Ishikawa (cell line): ENCODE results near the gene KRT83.
A peak's percentile ranks its signal among the peaks of the same experiment; 100 is the strongest.

Experiments
- CEBPB ChIP-seq: IDR thresholded peaks from 2 replicates; pipeline ENCODE4 v1.6.1; 2012
- CREB1 ChIP-seq: IDR thresholded peaks from 2 replicates; pipeline ENCODE4 v1.6.1; 2012; ENCODE audit warnings: low read depth
- EGR1 ChIP-seq: IDR thresholded peaks from 2 replicates; pipeline ENCODE4 v1.6.1; 2012
- EP300 ChIP-seq: IDR thresholded peaks from 2 replicates; pipeline ENCODE4 v1.6.1; 2012; ENCODE audit warnings: borderline replicate concordance
- FOXM1 ChIP-seq: IDR thresholded peaks from 2 replicates; pipeline ENCODE4 v1.6.1; 2012; ENCODE audit warnings: low read depth, borderline replicate concordance
- MAX ChIP-seq: IDR thresholded peaks from 2 replicates; pipeline ENCODE4 v1.6.1; 2012
- NFIC ChIP-seq: IDR thresholded peaks from 2 replicates; pipeline ENCODE4 v1.6.1; 2012
- RAD21 ChIP-seq: IDR thresholded peaks from 2 replicates; pipeline ENCODE4 v1.6.1; 2012; ENCODE audit warnings: low read depth
- TAF1 ChIP-seq: IDR thresholded peaks from 2 replicates; pipeline ENCODE4 v1.6.1; 2012; ENCODE audit warnings: low read depth, mild to moderate bottlenecking
- TCF12 ChIP-seq: IDR thresholded peaks from 2 replicates; pipeline ENCODE4 v1.6.1; 2012; ENCODE audit warnings: low read depth
- TEAD4 ChIP-seq: IDR thresholded peaks from 2 replicates; pipeline ENCODE4 v1.6.1; 2012
- YY1 ChIP-seq: IDR thresholded peaks from 2 replicates; pipeline ENCODE4 v1.6.1; 2012; ENCODE audit warnings: low read depth
- ZBTB7A ChIP-seq: IDR thresholded peaks from 2 replicates; pipeline ENCODE4 v1.6.1; 2012; ENCODE audit warnings: low read depth
- TF ChIP-seq, protein P1 (sequence below): IDR thresholded peaks from 2 replicates; pipeline ENCODE4 v1.6.1; 2012
- TF ChIP-seq, protein P2 (sequence below): IDR thresholded peaks from 2 replicates; pipeline ENCODE4 v1.6.1; 2012; ENCODE audit warnings: low read depth, mild to moderate bottlenecking

Gene KRT83

DNA sequence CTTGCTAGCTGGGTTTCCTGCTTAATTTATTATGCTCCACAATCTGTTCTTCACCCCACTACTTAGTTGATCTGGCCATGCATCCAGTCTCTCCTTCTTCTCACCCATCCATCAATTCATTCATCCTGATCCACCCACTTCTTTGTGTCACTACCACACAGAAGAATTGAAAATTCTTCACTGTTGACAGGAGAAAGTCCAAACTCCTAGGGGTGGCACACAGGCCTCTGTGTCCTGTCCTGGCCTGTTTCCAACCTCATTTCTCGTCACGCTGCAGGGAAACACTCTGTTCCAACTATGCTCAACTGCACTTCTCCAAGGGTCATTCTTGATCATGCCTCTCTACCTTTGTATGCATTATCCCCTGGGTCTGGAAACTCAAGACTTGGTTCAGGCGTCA lies 10.6 kb upstream of the KRT83 start:
- no peak for TF ChIP-seq CEBPB
- TF ChIP-seq, protein P1, sequence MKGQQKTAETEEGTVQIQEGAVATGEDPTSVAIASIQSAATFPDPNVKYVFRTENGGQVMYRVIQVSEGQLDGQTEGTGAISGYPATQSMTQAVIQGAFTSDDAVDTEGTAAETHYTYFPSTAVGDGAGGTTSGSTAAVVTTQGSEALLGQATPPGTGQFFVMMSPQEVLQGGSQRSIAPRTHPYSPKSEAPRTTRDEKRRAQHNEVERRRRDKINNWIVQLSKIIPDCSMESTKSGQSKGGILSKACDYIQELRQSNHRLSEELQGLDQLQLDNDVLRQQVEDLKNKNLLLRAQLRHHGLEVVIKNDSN = no peak
- no peak for TF ChIP-seq ZBTB7A
- peak; percentile 85 for TF ChIP-seq NFIC
- TF ChIP-seq MAX = no peak
- TF ChIP-seq EP300 = peak; percentile 57
- peak; percentile 69 for TF ChIP-seq EGR1
- TF ChIP-seq RAD21 = no peak
- no peak for TF ChIP-seq YY1
- TF ChIP-seq TEAD4 = peak; percentile 54
- no peak for TF ChIP-seq CREB1
- peak; percentile 61; the same call in 1 of the 2 replicates for TF ChIP-seq TCF12
- no peak for TF ChIP-seq TAF1
- TF ChIP-seq, protein P2, sequence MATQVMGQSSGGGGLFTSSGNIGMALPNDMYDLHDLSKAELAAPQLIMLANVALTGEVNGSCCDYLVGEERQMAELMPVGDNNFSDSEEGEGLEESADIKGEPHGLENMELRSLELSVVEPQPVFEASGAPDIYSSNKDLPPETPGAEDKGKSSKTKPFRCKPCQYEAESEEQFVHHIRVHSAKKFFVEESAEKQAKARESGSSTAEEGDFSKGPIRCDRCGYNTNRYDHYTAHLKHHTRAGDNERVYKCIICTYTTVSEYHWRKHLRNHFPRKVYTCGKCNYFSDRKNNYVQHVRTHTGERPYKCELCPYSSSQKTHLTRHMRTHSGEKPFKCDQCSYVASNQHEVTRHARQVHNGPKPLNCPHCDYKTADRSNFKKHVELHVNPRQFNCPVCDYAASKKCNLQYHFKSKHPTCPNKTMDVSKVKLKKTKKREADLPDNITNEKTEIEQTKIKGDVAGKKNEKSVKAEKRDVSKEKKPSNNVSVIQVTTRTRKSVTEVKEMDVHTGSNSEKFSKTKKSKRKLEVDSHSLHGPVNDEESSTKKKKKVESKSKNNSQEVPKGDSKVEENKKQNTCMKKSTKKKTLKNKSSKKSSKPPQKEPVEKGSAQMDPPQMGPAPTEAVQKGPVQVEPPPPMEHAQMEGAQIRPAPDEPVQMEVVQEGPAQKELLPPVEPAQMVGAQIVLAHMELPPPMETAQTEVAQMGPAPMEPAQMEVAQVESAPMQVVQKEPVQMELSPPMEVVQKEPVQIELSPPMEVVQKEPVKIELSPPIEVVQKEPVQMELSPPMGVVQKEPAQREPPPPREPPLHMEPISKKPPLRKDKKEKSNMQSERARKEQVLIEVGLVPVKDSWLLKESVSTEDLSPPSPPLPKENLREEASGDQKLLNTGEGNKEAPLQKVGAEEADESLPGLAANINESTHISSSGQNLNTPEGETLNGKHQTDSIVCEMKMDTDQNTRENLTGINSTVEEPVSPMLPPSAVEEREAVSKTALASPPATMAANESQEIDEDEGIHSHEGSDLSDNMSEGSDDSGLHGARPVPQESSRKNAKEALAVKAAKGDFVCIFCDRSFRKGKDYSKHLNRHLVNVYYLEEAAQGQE = no peak
- no peak for TF ChIP-seq FOXM1

DNA sequence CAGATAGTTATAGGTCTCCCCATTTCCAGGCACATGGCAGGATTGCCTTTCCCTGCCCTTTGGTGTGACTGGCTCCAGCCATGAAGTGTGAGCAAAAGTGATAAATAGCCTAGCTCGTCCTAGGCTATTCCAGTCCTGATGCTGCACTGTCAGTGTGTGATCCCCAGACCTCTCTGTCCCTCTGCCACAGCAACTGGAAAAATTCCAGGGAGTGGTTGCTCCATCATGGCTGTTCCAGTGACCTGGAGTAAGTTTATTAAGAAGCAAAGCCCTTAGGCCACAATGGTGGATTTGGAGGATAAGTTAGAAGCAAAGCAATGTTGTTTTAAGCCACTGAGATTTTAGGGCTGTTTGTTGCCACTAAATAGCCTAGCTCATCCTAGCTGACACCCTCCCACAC lies 9.8 kb upstream of the KRT83 start:
- TF ChIP-seq EP300 = no peak
- no peak for TF ChIP-seq TCF12

- TF ChIP-seq EP300 = no peak
- no peak for TF ChIP-seq EGR1
- TF ChIP-seq FOXM1 = no peak
- TF ChIP-seq TAF1 = no peak
Measured at GRCh38 chr12:52327830-52328500, 6.8 kb upstream of the KRT83 start.

- TF ChIP-seq TAF1 (no peak), CREB1 (no peak), EGR1 (no peak), CEBPB (no peak), YY1 (no peak), MAX (peak; percentile 63; the same call in 1 of the 2 replicates), EP300 (no peak; the same call in 1 of the 2 replicates), ZBTB7A (0 out of 2 replicates have a peak, but pooled peaks have one; percentile 56), TCF12 (peak; percentile 26; the same call in 1 of the 2 replicates), TEAD4 (no peak; the same call in 1 of the 2 replicates), RAD21 (peak; percentile 89), NFIC (0 out of 2 replicates have a peak, but pooled peaks have one; percentile 53), FOXM1 (no peak)
- TF ChIP-seq, protein P2 = no peak
- TF ChIP-seq, protein P1 = no peak
Measured at GRCh38 chr12:52327052-52327829, 6.0 kb upstream of the KRT83 start.

- TF ChIP-seq MAX = no peak
- TF ChIP-seq ZBTB7A = no peak
- TF ChIP-seq FOXM1 = no peak
- TF ChIP-seq CREB1 = no peak
- TF ChIP-seq YY1 = no peak
- TF ChIP-seq TAF1 = no peak
- no peak for TF ChIP-seq TEAD4
- no peak for TF ChIP-seq NFIC
Measured at GRCh38 chr12:52324153-52324444, 2.9 kb upstream of the KRT83 start.
